ENCODE results near the gene TRPC4AP. TPM values are rescaled to one million over a fixed set of nuclear protein-coding genes. Genes with fewer than 3 reads are reported as not detected.

The TRPC4AP gene
- total and polyA plus RNA-seq, 2 of the 8 experiments (the other 6 are each of a cell fraction or from before 2014, with no cell fraction given) = 73.1 to 74.8 TPM

- Histone ChIP-seq H4K20me1 (replicated peaks in 1 of 2; ENCODE audit: control insufficient read depth in 1 of 2, insufficient read depth in 2 of 2, low read length in 2 of 2) (no peaks in the 10 kb centered on the region), H3K56ac (replicated peaks; ENCODE audit: insufficient read length, low read depth, low read length) (no peak overlapping the region), H3K4me1 (replicated peaks in 1 of 4; ENCODE audit: control insufficient read depth in 3 of 4, insufficient read depth in 4 of 4, low read length in 3 of 4) (no peaks in the 10 kb centered on the region), H3K23me2 (ENCODE audit: low read depth, low read length) (no peaks in the 10 kb centered on the region), H3K4me2 (ENCODE audit: insufficient read depth in 1 of 2, low read depth in 2 of 2, low read length in 2 of 2) (no peak overlapping the region), H3K9me3 (ENCODE audit: insufficient read depth in 2 of 2, low read depth in 1 of 2, low read length in 1 of 2) (no peaks in the 10 kb centered on the region), H2BK5ac (ENCODE audit: low read depth, low read length) (no peak overlapping the region), H3K79me2 (ENCODE audit: control insufficient read depth in 1 of 2, insufficient read depth in 2 of 2, low read length in 2 of 2) (no peaks in the 10 kb centered on the region), H3K79me1 (ENCODE audit: low read depth, low read length) (no peaks in the 10 kb centered on the region), H3K27ac (ENCODE audit: low read depth, low read length) (no peak overlapping the region), H4K8ac (ENCODE audit: extremely low read depth, insufficient read depth, low read length) (no peak overlapping the region), H3K14ac (ENCODE audit: insufficient read length) (no peak overlapping the region), H2BK120ac (replicated peaks; ENCODE audit: low read depth, low read length) (no peak overlapping the region), H4K91ac (replicated peaks; ENCODE audit: insufficient read length, low read length) (no peak overlapping the region), H2AK5ac (ENCODE audit: low read depth, low read length) (no peak overlapping the region), H3K4ac (replicated peaks; ENCODE audit: insufficient read length, low read depth, low read length) (no peak overlapping the region), H3K9ac (replicated peaks in 1 of 4; ENCODE audit: extremely low read depth in 1 of 4, low read depth in 3 of 4, low read length in 3 of 4) (no peak overlapping the region), H3K27me3 (replicated peaks in 1 of 4; ENCODE audit: control insufficient read depth in 3 of 4, extremely low read depth in 1 of 4, insufficient read depth in 3 of 4, low read length in 3 of 4) (no peaks in the 10 kb centered on the region), H3K36me3 (ENCODE audit: control insufficient read depth in 2 of 4, insufficient read depth in 4 of 4, low read length in 3 of 4) (peaks cover 5 to 21% (median 13%) of the 10 kb centered on the region in 4 experiments; a peak in 7 of 8 replicates), H3K18ac (ENCODE audit: extremely low read depth, low read length) (no peak overlapping the region), H2AFZ (ENCODE audit: low read length) (no peak overlapping the region), H3K23ac (ENCODE audit: insufficient read length) (no peak overlapping the region), H2BK15ac (ENCODE audit: low read length) (no peak overlapping the region), H2BK12ac (ENCODE audit: low read depth, low read length) (no peak overlapping the region), H3K4me3 (ENCODE audit: extremely low read depth in 1 of 4, insufficient read depth in 2 of 4, low read depth in 3 of 4, low read length in 4 of 4) (no peak overlapping the region), H2BK20ac (ENCODE audit: low read length) (no peak overlapping the region), H4K5ac (ENCODE audit: insufficient read length, low read depth, low read length) (no peak overlapping the region)
- TF ChIP-seq NRF1 (IDR thresholded peaks at IDR 0.05; ENCODE audit: low read depth, low read length) (no peak), CHD2 (IDR thresholded peaks at IDR 0.05; ENCODE audit: low read length) (no peak), FOSL1 (IDR thresholded peaks at IDR 0.05; ENCODE audit: insufficient read depth, low read depth, low read length) (no peak), RBBP5 (IDR thresholded peaks at IDR 0.05; ENCODE audit: borderline replicate concordance, low read depth, low read length) (no peak), TEAD4 (IDR thresholded peaks at IDR 0.05; ENCODE audit: low read depth, low read length) (no peak), MAFK (IDR thresholded peaks at IDR 0.05; ENCODE audit: low read depth, low read length) (no peak), SP1 (IDR thresholded peaks at IDR 0.05; ENCODE audit: low read depth, low read length) (no peak), EZH2 (IDR thresholded peaks at IDR 0.05; ENCODE audit: low read depth, low read length, severe bottlenecking) (no peak), SUZ12 (IDR thresholded peaks at IDR 0.05; ENCODE audit: low read length) (no peak), PHF8 (conservative IDR thresholded peaks at IDR 0.05; ENCODE audit: low read depth, low read length) (no peak), SP4 (IDR thresholded peaks at IDR 0.05; ENCODE audit: low read length) (no peak), RXRA (IDR thresholded peaks at IDR 0.05; ENCODE audit: insufficient read depth, low read depth, low read length) (no peak), RAD21 (IDR thresholded peaks at IDR 0.05 in 1 of 2, conservative IDR thresholded peaks at IDR 0.05 in 1 of 2; ENCODE audit: low read depth in 2 of 2, low read length in 2 of 2) (no peak), KDM5A (IDR thresholded peaks at IDR 0.05; ENCODE audit: low read length) (no peak), TCF12 (IDR thresholded peaks at IDR 0.05; ENCODE audit: low read depth, low read length) (no peak)
- 91% methylated on average over 11 of the region's 11 CpGs; no CpG with 5 or more reads in 1 of the 2 experiments for WGBS, 2 experiments (ENCODE audit: extremely low coverage in 1 of 2, insufficient coverage in 1 of 2, insufficient read length in 1 of 2, insufficient replicate concordance in 2 of 2, low coverage in 1 of 2, low lambda C conversion rate in 2 of 2, missing lambda C conversion rate in 1 of 2)
- ChIA-PET CTCF (ENCODE audit: partially characterized antibody) (interaction anchor here (0.7 to 1.2 kb wide), 4 partner anchors 10 to 1144 kb away, joined by 3 read pairs; no protein-coding TSS in a partner anchor), POLR2A (ENCODE audit: partially characterized antibody) (interaction anchor here (2.0 kb wide), 1 partner anchor 17 kb away, joined by 5 read pairs; no protein-coding TSS in a partner anchor)
- FAIRE-seq (no peak), DNase-seq (ENCODE audit: low read depth in 1 of 2, low spot score in 2 of 2) (no peak)
These were observed 23.0 kb upstream of the TRPC4AP start for GRCh38 chr20:35115606-35116005.

All from H1 (cell line).